AG10803 (cell line): ENCODE measurements around the gene HMGCLL1.

Source experiments
- DNase-seq: peaks from one replicate; pipeline ENCODE4 v3.0.0; 2010; ENCODE audit warnings: low read depth
- H3K4me3 ChIP-seq: 2 replicates; pipeline ENCODE4 v1.5.1; 2011; ENCODE audit warnings: mild to moderate bottlenecking, low read length, control low read depth
- TF ChIP-seq, protein P1 (sequence below): conservative IDR thresholded peaks from 2 replicates; pipeline ENCODE4 v1.5.1; 2011; ENCODE audit warnings: mild to moderate bottlenecking, low read length, control low read depth, inconsistent platforms

HMGCLL1 gene

GRCh38 chr6:55578537-55579363 is at the start of gene HMGCLL1:
TSS of gene HMGCLL1 (minus strand) at chr6:55579192. CDS start at chr6:55579055, 137 bp downstream.
- DNase-seq = no peak
- TF ChIP-seq, protein P1, sequence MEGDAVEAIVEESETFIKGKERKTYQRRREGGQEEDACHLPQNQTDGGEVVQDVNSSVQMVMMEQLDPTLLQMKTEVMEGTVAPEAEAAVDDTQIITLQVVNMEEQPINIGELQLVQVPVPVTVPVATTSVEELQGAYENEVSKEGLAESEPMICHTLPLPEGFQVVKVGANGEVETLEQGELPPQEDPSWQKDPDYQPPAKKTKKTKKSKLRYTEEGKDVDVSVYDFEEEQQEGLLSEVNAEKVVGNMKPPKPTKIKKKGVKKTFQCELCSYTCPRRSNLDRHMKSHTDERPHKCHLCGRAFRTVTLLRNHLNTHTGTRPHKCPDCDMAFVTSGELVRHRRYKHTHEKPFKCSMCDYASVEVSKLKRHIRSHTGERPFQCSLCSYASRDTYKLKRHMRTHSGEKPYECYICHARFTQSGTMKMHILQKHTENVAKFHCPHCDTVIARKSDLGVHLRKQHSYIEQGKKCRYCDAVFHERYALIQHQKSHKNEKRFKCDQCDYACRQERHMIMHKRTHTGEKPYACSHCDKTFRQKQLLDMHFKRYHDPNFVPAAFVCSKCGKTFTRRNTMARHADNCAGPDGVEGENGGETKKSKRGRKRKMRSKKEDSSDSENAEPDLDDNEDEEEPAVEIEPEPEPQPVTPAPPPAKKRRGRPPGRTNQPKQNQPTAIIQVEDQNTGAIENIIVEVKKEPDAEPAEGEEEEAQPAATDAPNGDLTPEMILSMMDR = no peak
- H3K4me3 ChIP-seq = no peak within 1 kb of the TSS

DNA sequence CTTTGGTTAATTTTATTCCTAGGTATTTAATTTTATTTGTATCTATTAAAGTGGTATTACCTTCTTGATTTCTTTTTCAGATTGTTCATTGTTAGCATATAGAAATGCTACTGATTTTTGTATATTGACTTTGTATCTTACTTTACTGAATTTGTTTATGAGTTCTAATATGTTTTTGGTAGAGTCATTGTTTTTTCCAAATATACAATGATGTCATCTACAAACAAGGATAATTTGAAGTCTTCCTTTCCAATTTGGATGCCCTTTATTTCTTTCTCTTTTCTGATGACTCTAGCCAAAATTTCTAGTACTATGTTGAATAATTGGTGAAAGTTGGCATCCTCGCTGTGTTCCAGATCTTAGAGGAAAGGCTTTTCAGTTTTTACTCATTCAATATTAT is 43.0 kb upstream of the HMGCLL1 start:
- no peak overlapping the region for H3K4me3 ChIP-seq
- TF ChIP-seq, protein P1 = no peak
- DNase-seq = no peak

GRCh38 chr6:55621244-55621643 is 42.3 kb upstream of the HMGCLL1 start:
- DNase-seq = no peak
- TF ChIP-seq, protein P1 = no peak
- no peak overlapping the region for H3K4me3 ChIP-seq

- DNase-seq = peak; percentile 34
- H3K4me3 ChIP-seq = no peak overlapping the region
- TF ChIP-seq, protein P1 = peak; percentile 72
These were observed 38.3 kb upstream of the HMGCLL1 start for GRCh38 chr6:55617272-55617671.

- no peak for DNase-seq
- TF ChIP-seq, protein P1 = no peak
- no peak overlapping the region for H3K4me3 ChIP-seq
These were observed 25.0 kb upstream of the HMGCLL1 start for GRCh38 chr6:55604021-55604420.

- no peak overlapping the region for H3K4me3 ChIP-seq
- DNase-seq = no peak
- TF ChIP-seq, protein P1 = no peak
These were observed 22.1 kb upstream of the HMGCLL1 start for GRCh38 chr6:55601120-55601519.

- TF ChIP-seq, protein P1 = no peak
- no peak overlapping the region for H3K4me3 ChIP-seq
- no peak for DNase-seq
These were observed 15.4 kb upstream of the HMGCLL1 start for GRCh38 chr6:55594442-55594841.
